ENCODE results near the gene ABCA6.
"Not testable (repeated sequence)": the region's sequence is repeated elsewhere in the genome, so short reads cannot be mapped to it uniquely, and the experiment has no call there.

ABCA6 gene, protein sequence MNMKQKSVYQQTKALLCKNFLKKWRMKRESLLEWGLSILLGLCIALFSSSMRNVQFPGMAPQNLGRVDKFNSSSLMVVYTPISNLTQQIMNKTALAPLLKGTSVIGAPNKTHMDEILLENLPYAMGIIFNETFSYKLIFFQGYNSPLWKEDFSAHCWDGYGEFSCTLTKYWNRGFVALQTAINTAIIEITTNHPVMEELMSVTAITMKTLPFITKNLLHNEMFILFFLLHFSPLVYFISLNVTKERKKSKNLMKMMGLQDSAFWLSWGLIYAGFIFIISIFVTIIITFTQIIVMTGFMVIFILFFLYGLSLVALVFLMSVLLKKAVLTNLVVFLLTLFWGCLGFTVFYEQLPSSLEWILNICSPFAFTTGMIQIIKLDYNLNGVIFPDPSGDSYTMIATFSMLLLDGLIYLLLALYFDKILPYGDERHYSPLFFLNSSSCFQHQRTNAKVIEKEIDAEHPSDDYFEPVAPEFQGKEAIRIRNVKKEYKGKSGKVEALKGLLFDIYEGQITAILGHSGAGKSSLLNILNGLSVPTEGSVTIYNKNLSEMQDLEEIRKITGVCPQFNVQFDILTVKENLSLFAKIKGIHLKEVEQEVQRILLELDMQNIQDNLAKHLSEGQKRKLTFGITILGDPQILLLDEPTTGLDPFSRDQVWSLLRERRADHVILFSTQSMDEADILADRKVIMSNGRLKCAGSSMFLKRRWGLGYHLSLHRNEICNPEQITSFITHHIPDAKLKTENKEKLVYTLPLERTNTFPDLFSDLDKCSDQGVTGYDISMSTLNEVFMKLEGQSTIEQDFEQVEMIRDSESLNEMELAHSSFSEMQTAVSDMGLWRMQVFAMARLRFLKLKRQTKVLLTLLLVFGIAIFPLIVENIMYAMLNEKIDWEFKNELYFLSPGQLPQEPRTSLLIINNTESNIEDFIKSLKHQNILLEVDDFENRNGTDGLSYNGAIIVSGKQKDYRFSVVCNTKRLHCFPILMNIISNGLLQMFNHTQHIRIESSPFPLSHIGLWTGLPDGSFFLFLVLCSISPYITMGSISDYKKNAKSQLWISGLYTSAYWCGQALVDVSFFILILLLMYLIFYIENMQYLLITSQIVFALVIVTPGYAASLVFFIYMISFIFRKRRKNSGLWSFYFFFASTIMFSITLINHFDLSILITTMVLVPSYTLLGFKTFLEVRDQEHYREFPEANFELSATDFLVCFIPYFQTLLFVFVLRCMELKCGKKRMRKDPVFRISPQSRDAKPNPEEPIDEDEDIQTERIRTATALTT (N-terminal part only)

DNA sequence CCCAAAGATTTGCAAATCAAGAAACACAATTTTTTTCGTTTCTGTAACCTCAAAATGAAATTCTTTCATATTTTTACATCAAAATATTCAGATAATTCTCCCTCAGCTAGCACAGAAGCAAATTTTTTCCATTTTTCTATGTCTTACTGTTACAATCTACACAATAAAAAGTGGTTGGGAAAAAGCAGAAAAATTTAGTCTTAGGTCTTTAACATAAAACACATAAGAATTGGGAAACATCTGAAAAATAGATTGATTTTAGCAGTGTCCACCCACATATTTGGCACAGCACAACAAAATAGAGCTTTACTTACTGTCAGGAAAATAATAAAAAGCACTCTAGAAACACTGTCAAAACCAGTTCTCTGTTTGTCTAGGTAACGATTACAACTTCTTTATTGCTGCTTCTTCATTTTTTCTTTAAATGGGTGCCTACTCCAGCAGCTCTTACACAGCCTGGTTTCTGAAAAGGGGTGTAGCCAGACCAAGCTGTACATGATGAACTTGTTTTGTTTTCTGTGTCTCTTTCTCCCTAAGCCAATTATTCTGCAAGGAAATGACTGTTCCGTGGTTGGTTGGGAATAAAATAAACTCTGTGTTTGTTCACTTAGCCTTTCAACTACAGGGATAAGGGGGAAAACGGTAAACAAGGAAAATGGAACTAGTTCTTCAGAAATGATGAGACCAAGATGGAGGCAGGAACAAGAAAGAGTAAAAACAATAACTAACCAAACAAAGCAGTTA, at the start of gene ABCA6:
TSS of gene ABCA6 (minus strand) at position 465 of the 744 bp plus-strand sequence. CDS start 1,192 bp downstream, outside the sequence.
- DNase-seq (ENCODE audit: low spot score): no peak

DNA sequence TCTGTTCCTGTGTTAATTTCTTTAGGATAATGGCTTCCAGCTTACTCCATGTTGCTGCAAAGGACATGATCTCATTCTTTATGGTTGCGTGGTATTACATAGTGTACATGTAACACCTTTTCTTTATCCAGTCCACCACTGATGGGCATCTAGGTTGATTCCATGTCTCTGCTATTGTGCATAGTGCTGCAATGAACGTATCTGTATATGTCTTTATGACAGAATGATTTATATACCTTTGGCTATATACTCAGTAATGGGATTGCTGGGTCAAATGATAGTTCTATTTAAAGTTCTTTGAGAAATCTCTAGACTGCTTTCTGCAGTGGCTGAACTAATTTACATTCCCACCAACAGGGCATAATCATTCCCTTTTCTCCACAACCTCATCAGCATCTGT, 47.1 kb upstream of the ABCA6 start:
- DNase-seq (ENCODE audit: low spot score): no peak

DNA sequence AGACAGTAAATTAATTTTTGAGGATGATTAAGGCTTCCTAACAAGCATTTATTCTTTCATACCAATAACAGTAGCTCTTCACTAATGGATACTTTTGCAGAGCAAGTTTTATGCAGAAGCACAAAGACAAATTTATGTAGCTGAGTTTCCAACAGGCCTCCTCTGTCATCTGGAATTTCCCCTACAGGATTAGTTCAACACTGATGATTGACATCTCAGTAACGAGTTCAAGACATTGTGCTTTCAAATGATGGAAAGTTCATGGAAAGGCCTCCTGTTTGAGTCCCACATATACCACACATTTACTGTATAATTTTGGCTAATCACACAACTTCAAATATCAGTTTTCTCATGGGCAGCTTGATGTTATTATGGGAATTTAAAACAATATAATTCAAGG, 46.4 kb upstream of the ABCA6 start:
- DNase-seq (ENCODE audit: low spot score): no peak

DNA sequence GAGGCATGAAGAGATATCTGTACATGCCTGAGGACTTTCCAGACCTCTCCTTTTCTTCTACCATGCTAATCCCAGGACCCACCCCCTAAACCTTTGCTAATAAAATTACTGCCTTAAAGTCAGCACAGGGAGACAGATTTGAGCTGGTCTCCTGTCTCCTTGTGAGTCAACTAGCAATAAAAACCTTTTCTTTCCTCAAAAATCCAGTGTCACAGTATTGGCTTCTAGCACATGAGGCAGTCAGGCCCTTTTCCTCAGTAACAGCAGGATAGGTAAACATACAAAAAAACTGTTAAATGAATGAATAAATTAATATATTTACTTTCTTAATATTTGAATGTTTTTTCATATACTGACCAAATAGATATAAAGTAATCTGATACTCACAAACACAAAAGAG, 45.6 kb upstream of the ABCA6 start:
- DNase-seq (ENCODE audit: low spot score): no peak

DNA sequence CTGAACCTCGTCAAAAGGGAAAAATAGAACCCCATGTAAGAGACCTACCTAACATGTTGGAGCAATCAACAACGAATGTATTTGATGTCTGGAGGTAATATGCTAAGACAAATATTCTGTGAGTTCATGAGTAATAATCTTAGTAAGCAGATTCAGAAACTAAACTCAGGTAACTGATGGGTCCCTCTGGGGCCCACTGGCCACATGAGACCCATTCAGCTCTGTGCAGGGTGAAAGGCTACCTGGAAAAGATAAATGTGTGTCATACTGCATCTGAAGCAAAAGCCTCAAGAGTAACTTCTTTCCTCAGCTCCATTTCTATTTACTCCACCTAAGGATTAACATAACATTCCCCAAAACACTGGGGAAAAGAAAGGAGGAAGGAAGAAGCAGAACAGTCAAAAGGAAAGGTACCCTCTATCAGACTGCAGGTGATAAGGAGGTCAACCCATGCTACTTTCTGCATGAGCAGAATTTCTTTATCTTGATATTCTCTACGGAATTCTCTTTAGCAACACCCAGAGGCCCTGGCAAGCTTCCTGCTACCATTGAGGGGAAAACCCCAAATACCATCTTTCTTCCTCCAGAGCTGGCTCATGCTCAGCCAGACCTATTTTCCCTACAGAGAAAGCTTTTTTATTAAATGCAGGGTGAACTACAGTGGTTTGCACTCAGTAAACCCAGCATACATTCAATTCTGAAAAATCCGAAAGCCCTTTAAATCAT, 37.7 kb upstream of the ABCA6 start:
- no peak for DNase-seq (ENCODE audit: low spot score)

DNA sequence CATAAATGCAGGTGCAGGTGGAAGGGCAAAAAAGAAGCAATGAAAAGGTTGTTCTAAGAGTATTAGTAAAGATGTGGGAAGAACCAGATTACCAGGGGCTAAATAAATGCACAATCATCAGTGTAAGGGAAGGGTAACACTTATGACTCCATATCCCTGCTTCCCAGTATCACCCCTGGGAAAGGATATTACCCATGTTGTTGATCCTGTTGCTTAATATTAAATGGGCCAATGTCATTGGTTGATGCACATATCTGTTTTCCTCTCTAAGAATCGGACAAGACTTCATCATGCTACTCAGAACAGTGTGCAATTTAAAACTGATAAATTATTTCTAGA, 34.7 kb upstream of the ABCA6 start:
- DNase-seq (ENCODE audit: low spot score): no peak

DNA sequence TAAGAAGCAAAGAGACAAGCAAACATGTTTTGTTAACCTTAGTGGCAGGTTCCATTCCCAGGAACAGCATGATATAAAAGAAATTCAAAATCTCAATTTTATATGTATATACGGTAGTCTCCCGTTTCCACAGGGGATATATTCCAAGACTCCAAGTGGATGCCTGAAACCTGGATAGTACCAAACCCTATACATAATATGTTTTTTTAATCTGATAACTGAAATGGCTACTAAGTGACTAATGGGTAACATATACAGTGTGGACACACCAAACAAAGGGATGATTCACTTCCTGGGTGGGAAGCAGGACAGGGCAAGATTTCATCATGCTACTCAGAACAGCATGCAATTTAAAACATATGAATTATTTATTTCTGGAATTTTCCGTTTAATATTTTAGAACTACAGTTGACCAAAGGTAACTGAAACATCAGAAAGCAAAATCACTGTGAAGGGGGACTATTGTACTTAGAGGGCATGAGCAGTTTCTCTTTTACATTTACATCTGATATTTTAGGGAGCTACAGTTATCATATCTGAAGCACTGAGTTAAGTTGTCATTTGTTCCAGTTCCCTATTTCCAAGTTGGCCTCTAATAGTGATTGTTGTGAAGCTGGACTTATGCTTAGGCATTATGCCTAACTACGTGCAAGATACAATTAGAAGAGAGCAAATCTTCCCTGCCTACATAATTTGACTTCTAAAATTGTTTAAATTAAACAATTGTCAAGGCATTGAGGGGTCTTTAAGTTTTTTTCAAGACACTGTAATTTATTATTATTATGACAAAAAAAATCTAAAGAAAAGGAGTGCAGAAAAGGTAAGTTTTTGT, 34.1 kb upstream of the ABCA6 start:
- DNase-seq (ENCODE audit: low spot score): no peak

DNA sequence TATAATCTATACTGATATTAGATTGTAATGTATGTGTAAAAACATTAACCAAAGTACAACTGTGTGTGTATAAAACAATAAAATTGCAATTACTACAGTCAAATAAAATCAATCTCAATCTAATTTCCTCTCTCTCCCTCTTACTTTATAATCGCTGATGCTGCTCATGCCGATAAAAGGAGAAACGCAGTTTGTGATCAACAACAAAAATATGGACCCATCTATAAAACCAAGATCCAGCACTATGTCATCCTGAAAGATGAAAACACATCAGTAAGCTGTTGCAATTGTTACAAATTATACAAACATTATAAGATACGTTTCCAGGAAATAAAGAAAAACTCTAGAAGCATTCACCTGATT, 33.5 kb upstream of the ABCA6 start:
- no peak for DNase-seq (ENCODE audit: low spot score)

DNA sequence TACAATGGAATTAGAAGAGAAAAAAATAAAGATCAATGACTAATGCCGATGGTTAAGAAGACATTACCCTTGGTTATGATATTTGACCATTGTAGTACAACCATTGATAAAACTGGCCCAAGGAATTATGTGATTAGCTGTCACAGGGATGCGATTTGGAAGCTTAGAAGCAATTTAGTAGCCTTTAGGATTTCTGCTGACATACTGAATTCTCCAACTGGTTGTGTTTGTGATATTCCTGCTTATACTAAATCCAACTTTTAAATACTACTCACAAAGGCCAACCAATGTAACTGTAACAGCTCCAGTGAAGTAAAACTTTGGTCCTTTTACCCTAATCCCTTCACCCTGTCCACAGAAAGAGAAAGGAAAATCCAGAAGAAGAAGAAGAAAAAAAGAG, 31.4 kb upstream of the ABCA6 start:
- DNase-seq (ENCODE audit: low spot score): no peak

DNA sequence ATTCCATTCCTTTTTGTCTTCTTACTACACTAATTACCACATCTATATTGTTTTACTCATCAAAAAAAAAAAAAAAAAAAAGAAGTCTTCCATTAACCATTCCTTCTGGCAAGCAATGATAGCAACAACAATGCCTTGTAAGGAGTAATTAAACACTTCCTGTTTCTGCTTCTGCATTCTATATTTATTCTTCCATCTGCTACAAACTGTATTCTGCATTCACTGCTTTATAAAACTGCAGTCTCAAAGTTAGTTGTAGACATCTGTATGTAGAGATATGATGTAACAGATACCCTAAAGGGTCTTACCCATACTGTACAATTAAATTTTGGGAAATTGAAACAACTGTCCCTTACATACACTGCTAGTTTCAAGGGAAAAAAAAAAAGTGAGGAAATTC, 28.7 kb upstream of the ABCA6 start:
- DNase-seq (ENCODE audit: low spot score): no peak

DNA sequence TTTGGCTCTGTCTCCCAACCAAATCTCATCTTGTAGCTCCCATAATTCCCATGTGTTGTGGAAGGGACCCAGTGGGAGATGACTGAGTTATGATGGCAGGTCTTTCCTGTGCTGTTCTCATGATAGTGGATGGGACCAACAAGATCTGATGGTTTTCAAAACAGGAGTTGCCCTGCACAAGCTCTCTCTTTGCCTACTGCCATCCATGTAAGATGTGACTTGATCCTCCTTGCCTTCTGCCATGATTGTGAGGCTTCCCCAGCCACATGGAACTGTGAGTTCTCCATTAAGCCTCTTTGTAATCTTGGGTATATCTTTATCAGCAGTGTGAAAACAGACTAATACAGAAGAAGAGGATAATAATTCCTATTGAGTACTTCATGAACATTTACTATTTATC, 26.9 kb upstream of the ABCA6 start:
- not testable (repeated sequence) for DNase-seq (ENCODE audit: low spot score)

DNA sequence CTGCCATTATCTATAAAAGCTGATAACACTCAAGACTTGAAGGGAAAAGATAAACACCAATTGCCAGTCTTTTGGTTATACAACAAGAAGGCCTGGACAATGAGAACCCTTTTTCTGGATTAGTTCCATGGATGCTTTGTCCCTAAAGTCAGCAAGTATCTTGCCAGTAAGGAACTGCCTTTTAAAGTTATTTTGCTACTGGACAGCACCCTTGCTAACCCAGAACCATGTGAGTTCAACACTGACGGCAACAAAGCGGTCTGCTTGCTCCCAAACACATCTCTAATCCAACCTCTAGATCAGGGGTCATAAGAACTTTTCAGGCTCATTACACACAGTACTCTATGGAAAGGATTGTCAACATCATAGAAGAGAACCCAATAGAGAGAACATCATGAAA, 25.3 kb upstream of the ABCA6 start:
- no peak for DNase-seq (ENCODE audit: low spot score)

DNA sequence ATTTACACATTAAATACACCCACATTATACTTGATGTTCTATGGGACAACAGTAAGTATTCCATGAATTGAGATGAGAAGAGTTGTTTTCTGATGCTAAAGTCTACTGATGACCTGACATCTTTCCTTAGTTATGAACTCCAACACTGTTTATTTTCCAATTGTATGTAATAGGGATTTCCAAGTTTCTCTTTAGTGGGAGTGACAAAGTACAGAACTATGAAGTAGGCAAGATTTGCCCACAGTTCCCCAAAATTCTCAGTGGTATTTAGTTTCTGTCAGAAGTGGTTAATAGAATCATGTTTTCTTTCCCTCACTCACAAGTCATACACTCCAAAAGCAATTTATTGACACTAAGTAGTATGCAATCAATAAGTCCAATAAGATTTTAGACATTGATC, 22.5 kb upstream of the ABCA6 start:
- no peak for DNase-seq (ENCODE audit: low spot score)

DNA sequence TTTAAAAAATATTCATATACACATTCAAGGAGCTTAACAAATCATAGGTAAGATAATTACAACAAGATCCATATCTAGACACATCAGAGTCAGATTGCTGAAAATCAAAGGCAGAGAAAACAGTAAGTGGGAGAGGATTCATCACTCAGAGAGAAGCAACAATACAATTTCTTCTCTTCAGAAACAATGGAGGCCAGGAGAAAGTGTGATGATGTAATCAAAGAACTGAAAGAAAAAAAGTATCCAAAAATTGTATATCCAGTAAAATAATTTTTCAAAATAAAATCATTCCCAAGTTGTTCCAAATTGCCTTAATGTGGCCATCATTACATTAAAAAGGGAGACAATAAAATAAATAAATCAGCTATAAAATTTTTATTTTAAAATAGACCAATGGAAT, 17.7 kb upstream of the ABCA6 start:
- no peak for DNase-seq (ENCODE audit: low spot score)

DNA sequence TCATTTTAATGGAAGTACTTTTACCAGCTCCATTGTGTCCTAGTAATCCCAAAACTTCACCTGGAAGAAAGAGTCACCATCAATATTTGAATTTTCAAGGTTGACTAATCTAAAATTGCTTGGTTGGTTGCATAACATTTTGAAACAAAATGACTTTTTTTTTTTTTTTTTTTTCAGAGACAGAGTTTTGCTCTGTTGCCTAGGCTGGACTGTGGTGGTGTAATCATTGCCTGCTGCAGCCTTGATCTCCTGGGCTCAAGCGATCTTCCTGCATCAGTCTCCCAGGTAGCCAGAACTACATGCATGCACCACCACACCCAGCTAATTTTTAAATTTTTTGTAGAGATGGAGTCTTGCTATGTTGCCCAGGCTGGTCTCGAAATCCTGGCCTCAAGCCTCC, 12.6 kb upstream of the ABCA6 start:
- no peak for DNase-seq (ENCODE audit: low spot score)

DNA sequence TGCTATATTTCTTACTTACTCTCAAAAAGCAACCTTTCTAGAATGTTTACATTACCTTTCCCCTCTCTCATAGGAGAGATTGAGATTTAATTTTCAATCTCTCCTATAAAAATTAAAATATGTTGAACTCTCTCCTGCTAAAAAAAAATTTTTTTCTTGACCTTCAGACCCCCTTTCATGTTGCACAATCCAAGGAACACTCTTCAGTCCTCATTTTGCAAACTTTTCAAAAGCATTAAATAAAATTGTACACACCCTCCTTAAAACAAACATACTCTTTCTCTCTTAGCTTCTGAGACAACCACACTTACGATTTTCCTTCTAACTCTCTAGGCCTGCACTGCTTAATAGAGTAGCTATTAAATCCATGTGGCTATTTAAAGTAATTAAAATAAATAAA, 8.6 kb upstream of the ABCA6 start:
- no peak for DNase-seq (ENCODE audit: low spot score)

DNA sequence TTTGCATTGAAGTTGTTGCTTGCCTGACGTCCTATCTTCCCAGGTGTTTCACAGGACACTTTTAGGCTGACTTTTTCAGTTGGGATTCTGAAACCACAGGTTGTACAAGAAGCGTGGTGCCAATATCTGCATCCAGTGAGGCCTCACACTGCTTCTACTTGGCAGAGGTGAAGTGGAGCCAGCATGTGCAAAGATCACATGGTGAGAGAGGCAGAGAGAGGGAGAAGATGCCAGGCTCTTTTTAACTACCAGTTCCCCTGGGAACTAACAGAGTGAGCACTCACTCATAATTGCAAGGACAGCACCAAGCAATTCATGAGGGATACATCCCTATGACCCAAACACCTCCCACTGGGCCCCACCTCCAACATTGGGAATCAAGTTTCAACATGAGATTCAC, 5.8 kb upstream of the ABCA6 start:
- DNase-seq (ENCODE audit: low spot score): no peak

DNA sequence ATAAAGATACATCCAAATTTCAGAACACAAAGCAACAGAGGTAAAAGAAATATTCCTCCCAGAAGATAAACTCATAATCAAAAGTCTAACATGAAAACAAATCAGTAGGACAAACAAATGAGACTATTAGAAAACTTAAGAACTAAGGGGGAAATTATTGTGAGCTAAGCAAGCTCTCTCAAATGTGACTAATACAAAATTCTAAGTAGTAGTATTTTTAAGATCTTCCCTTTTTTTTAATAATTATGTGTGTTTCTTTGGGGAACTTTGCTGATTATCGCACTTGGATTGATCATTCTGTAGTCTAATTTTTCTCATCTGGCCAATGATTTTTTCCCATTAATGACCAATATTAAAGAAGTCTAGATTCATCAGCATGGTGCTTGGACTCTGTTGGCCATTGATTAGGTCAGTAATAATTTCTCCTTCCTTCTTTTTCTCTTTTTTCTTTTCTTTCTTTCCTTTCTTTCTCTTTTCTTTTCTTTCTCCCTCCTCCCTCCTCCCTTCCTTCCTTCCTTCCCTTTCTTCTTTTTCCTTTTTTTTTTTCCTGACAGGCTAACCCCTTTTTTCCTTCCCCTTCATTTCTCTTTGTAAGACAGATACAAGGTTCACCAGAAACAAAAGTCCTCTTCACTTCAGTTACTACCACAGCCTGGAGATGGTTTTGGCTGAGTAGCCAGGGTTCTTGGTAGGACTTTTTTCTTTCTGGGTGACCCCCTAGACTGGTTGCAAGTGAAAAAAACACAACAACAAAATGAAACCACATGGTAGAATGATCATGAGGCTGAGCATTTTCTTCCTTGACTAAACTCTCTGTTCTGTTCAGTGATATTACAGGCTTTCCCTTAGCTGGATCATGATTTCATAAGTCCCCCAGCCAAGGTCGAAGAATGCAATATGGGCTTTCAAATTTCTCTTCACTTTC, 2.9 kb upstream of the ABCA6 start:
- no peak for DNase-seq (ENCODE audit: low spot score)

DNA sequence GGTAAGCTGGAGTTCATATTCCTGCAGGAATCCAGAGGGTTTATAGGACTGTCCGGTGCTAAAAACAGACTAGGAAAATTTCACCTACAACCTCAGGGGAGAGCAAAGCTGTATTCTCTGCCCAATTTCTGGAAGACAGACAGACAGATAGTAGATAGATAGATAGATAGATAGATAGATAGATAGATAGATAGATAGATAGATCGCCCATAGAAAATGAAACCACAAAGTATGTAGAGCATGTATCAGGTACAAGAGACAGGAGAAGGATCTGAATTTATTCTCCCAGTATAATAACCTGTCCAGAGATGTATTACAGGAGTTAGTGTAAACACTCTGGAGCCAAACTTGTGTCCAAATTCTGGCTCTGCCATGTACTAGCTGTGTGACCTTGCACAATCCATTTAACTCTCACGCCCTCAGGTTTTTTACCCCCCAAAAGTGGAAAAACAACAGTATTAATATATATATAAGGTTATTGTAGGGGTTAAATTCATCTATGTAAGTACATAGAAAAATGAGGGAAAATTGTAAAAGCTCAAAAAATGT, 2.1 kb upstream of the ABCA6 start:
- no peak for DNase-seq (ENCODE audit: low spot score)

Data from HuH-7 (cell line).